NCI-H128 (cell line): ENCODE data around the gene DND1.
"Not testable (repeated sequence)": the region's sequence is repeated elsewhere in the genome, so short reads cannot be mapped to it uniquely, and the experiment has no call there.

ENCODE experiments used
- DNase-seq: peaks from one replicate; lab custom pipeline; 2025; ENCODE audit not compliant: unreplicated experiment; lab: John Stamatoyannopoulos, UW

DND1 gene

GRCh38 chr5:140673187-140673976 is at the start of gene DND1:
Gene DND1 (minus strand): TSS chr5:140673576. CDS start chr5:140673542, 34 bp downstream.
- DNase-seq: no peak

- not testable (repeated sequence) for DNase-seq
These were observed 48.0 kb upstream of the DND1 start for GRCh38 chr5:140721395-140721794.

- DNase-seq: not testable (repeated sequence)
These were observed 47.4 kb upstream of the DND1 start for GRCh38 chr5:140720738-140721137.

- DNase-seq: no peak
These were observed 44.9 kb upstream of the DND1 start for GRCh38 chr5:140718266-140718592.

GRCh38 chr5:140716238-140716637 is 42.9 kb upstream of the DND1 start:
- DNase-seq: not testable (repeated sequence)

GRCh38 chr5:140713562-140714094 is 40.3 kb upstream of the DND1 start:
- no peak for DNase-seq

GRCh38 chr5:140711794-140712193 is 38.4 kb upstream of the DND1 start:
- no peak for DNase-seq

- peak; percentile 26 for DNase-seq
These were observed 37.6 kb upstream of the DND1 start for GRCh38 chr5:140710899-140711552.

- not testable (repeated sequence) for DNase-seq
These were observed 35.4 kb upstream of the DND1 start for GRCh38 chr5:140708787-140709186.

- DNase-seq: no peak
These were observed 34.4 kb upstream of the DND1 start for GRCh38 chr5:140707812-140708211.

GRCh38 chr5:140700177-140701144 is 27.1 kb upstream of the DND1 start, which contains the start of gene ZMAT2:
Gene ZMAT2 (plus strand): TSS chr5:140700447. CDS start chr5:140700461, 14 bp downstream.
- peak; percentile 71 for DNase-seq

- no peak for DNase-seq
These were observed 23.6 kb upstream of the DND1 start for GRCh38 chr5:140696891-140697492.

- DNase-seq: no peak
These were observed 20.9 kb upstream of the DND1 start for GRCh38 chr5:140694276-140694675.

- DNase-seq: peak; percentile 69
These were observed 17.9 kb upstream of the DND1 start, which contains the start of the genes HARS1 and HARS2 for GRCh38 chr5:140690941-140691924. Gene HARS1 (minus strand): TSS chr5:140691370. CDS start chr5:140691304, 66 bp downstream. Gene HARS2 (plus strand): TSS chr5:140691455. CDS start chr5:140691649, 194 bp downstream.

- DNase-seq: no peak
These were observed 17.1 kb upstream of the DND1 start for GRCh38 chr5:140690376-140690932.

- no peak for DNase-seq
These were observed 5.6 kb upstream of the DND1 start for GRCh38 chr5:140678993-140679392.

- no peak for DNase-seq
These were observed 4.6 kb upstream of the DND1 start for GRCh38 chr5:140677947-140678346.

- no peak for DNase-seq
These were observed 1.3 kb upstream of the DND1 start for GRCh38 chr5:140674629-140675028.

- no peak for DNase-seq
These were observed 835 bp upstream of the DND1 start for GRCh38 chr5:140674211-140674610.
